Psoas muscle (tissue), 8 donors: ENCODE measurements around the gene ARHGAP22. TPM values are rescaled to one million over a fixed set of nuclear protein-coding genes. Genes with fewer than 3 reads are reported as not detected.

ENCODE experiments used
- ATAC-seq, 4 donors: fragments of 200-7000 bp; cut with Tn5 transposase; one replicate each; pipeline ENCODE4 v1.9.1; 2020; ENCODE audit warnings: moderate library complexity in 3 of 4, mild to moderate bottlenecking in 2 of 4
- DNase-seq, 2 donors: peaks; one replicate each; pipeline ENCODE4 v3.0.0-alpha.2; 2020
- H3K27ac ChIP-seq: fragments of 200-600 bp; one replicate; pipeline ENCODE4 v1.8.0; 2022
- H3K27me3 ChIP-seq, 3 donors: fragments of 200-600 bp in 1 of 3; one replicate each; pipeline versions ENCODE4 v1.6.1 to v1.8.0; 2013 to 2022; ENCODE audit warnings: low read length in 2 of 3, mild to moderate bottlenecking in 2 of 3, moderate library complexity in 1 of 3; ENCODE audit not compliant: insufficient read depth in 3 of 3
- H3K36me3 ChIP-seq, 2 donors: fragments of 200-600 bp in 1 of 2; one replicate each; pipeline versions ENCODE4 v1.6.1 to v1.8.0; 2013 to 2022; ENCODE audit warnings: low read depth in 1 of 2, mild to moderate bottlenecking in 1 of 2, moderate library complexity in 1 of 2; ENCODE audit not compliant: insufficient read depth in 1 of 2
- H3K4me1 ChIP-seq: fragments of 200-600 bp; one replicate; pipeline ENCODE4 v1.8.0; 2022
- H3K4me3 ChIP-seq: fragments of 200-600 bp; one replicate; pipeline ENCODE4 v1.8.0; 2022; ENCODE audit warnings: mild to moderate bottlenecking
- H3K9me3 ChIP-seq: fragments of 200-600 bp; one replicate; pipeline ENCODE4 v1.8.0; 2022
- CTCF ChIP-seq: fragments of 200-600 bp; IDR thresholded peaks from one replicate; pipeline ENCODE4 v1.8.0; 2022; ENCODE audit warnings: antibody characterized with exemption
- WGBS, 3 donors: extraction: QIAGEN DNeasy Blood & Tissue Kit; methylation state at CpG; one replicate each; pipeline versions ENCODE4 v1.1.6 to v1.1.7; 2013; 5-methylcytosine and 5-hydroxymethylcytosine counted together
- intact Hi-C, 2 donors: fragments of 100-400 bp; cut with DNase I; formaldehyde crosslinking; loops; one replicate each; pipeline versions ENCODE4 v1.11.0 to v1.14.2; 2022
- polyA plus RNA-seq, 3 donors: library from polyadenylated mRNA; stranded (reverse); fragments of 200-250 nt; gene quantifications; one replicate each; pipeline ENCODE4 v1.2.3, GENCODE V29; 2013
- total RNA-seq, 4 donors: library from RNA; stranded (reverse); fragmentation: NEBNext Ultra II Directional in 2 of 4; extraction: Animal tissue kit (Norgen Biotek cat#: 25700) in 2 of 4; gene quantifications; one replicate each; pipeline versions ENCODE4 v1.2.1 to v1.2.4, GENCODE V29; 2021 to 2023
- donor health status: healthy with polysubstance abuse.
- donor health status: DM: no; HTN: no; CAD: no; lungs with moderate emphysema.
- donor health status: Bipolar disorder and iron deficiency.
- donor health status: healthy.
- donor health status: DM: yes; HTN: yes; CAD: no.
- donor health status: DM: no; HTN: no; CAD: no.
- donor health status: DM: no; HTN: no; CAD: no.
- donor health status: DM: yes; HTN: yes; CAD: no.

Gene ARHGAP22
- total and polyA plus RNA-seq, 7 donors = 0.46 to 2.9 (median 1.6) TPM

- Histone ChIP-seq H3K27ac (no peak overlapping the region), H3K4me1 (no peaks in the 10 kb centered on the region), H3K4me3 (no peak overlapping the region), H3K36me3 (no peaks in the 10 kb centered on the region), H3K9me3 (no peaks in the 10 kb centered on the region), H3K27me3 (peaks cover 0 to 5% (median 0%) of the 10 kb centered on the region in 3 donors)
- no peak for ATAC-seq
- no peak for TF ChIP-seq CTCF
- intact Hi-C loops = no loop called here
- no peak for DNase-seq
- WGBS, 3 donors = 82 to 88% (median 84%) methylated on average over 30 of the region's 30 CpGs
These were observed 125.7 kb downstream of the ARHGAP22 start for GRCh38 chr10:48478980-48479811.

DNA sequence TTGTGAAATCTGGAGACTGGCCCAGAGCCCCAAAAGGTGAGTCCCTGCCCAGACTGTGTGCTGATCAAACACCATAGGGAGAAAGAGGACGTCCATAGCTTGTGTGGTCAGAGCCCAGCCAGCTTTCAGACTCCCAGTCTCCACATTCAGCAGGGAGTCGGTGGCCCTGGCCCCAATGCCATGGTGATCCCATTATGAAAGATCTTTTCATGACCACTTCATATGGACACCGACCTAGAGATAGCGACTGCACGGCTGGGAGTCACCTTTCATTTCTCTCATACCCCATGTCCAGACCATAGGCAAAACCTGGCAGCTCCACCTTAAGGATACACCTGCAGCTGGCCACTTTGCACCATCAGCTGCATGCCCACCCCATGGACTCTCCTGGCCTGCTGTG, 126.4 kb downstream of the ARHGAP22 start:
- H3K36me3 ChIP-seq = no peaks in the 10 kb centered on the region
- no peak overlapping the region for H3K4me3 ChIP-seq
- no peaks in the 10 kb centered on the region for H3K9me3 ChIP-seq
- intact Hi-C loops = no loop called here
- peaks cover 0 to 5% (median 0%) of the 10 kb centered on the region in 3 donors for H3K27me3 ChIP-seq
- DNase-seq = no peak
- H3K27ac ChIP-seq = no peak overlapping the region
- no peak for ATAC-seq
- H3K4me1 ChIP-seq = no peaks in the 10 kb centered on the region
- TF ChIP-seq CTCF = no peak
- WGBS, 3 donors = 92 to 97% (median 94%) methylated on average over 5 of the region's 5 CpGs

DNA sequence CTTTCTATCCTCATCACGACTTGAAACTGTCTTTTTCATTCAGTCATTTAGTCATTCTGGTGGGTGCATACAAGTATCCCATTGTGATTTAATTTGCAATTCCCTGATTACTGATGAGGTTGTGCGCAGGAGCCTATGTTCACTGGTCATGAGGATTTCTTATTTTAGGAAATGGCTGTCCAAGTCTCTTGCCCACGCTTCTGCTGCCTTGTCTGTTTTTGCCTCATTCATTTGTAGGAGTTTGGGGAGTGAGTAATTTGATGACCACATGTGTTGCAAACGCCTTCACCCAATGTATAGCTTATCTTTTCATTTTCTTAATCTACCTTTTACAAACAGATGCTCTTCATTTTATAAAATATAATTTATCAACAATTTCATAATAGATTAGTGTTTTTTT, 127.3 kb downstream of the ARHGAP22 start:
- H3K4me1 ChIP-seq = no peaks in the 10 kb centered on the region
- ATAC-seq (no peak), DNase-seq (no peak)
- WGBS, 3 donors = 78 to 85% (median 84%) methylated on average over 4 of the region's 4 CpGs
- no peaks in the 10 kb centered on the region for H3K9me3 ChIP-seq
- no peak overlapping the region for H3K4me3 ChIP-seq
- H3K36me3 ChIP-seq = no peaks in the 10 kb centered on the region
- no peak overlapping the region for H3K27ac ChIP-seq
- intact Hi-C loops = no loop called here
- no peak for TF ChIP-seq CTCF
- H3K27me3 ChIP-seq = peaks cover 0 to 5% (median 0%) of the 10 kb centered on the region in 3 donors

DNA sequence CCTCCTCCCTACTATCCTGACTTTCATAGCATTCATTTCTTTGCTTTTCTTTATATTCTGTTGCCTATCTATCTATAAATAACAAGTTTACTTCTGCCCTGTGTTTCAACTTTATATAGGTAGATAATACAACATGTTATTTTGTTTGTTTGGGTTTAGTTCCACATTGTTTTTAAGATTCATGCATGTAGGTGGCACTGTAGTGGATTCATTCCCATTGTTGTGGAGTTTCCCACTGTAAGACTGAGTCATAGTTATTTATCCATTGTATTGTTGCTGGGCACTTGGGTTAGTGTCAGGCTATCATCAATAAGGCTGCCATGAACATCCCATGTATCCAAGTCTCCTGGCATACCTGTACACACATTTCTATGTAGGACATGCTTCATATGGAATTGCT, 127.7 kb downstream of the ARHGAP22 start:
- no peak for DNase-seq
- no peak overlapping the region for H3K4me3 ChIP-seq
- ATAC-seq = no peak
- H3K27me3 ChIP-seq = peaks cover 0 to 5% (median 0%) of the 10 kb centered on the region in 3 donors
- intact Hi-C loops = no loop called here
- no peaks in the 10 kb centered on the region for H3K4me1 ChIP-seq
- TF ChIP-seq CTCF = no peak
- H3K36me3 ChIP-seq = no peaks in the 10 kb centered on the region
- H3K9me3 ChIP-seq = no peaks in the 10 kb centered on the region
- H3K27ac ChIP-seq = no peak overlapping the region
